Activated T-helper 2 cell treated with anti-CD3 and anti-CD28 coated beads, Interferon-gamma antibody, Interleukin-2, Interleukin-4, amounts not matched to agents 10 μg/mL and 5 μg/mL and 100 μg/mL, durations not matched to agents 14 hours and 24 hours and 36 hours (primary cell): ENCODE results near the gene PITX1. TPM values are rescaled to one million over a fixed set of nuclear protein-coding genes. Genes with fewer than 3 reads are reported as not detected.

Source experiments
- total RNA-seq: library from RNA; stranded (reverse); gene quantifications from 2 replicates; pipeline ENCODE4 v1.2.3, GENCODE V29; 2022

Gene PITX1
- total RNA-seq, 1 donor from 2014 or later = 0.46 TPM

Other genes starting within 250 kb of the PITX1 start
- gene C5orf24, start 188.3 kb downstream of the PITX1 start, total RNA-seq = 36.0 and 40.5 TPM in 2 replicates
- 53.9 and 56.9 TPM in 2 replicates for gene TXNDC15, start 159.9 kb downstream of the PITX1 start, total RNA-seq
- gene PCBD2, start 129.1 kb downstream of the PITX1 start, total RNA-seq = 13.3 and 14.1 TPM in 2 replicates
- gene CATSPER3, start 66.3 kb downstream of the PITX1 start, total RNA-seq = 0.34 and 0.90 TPM in 2 replicates